ENCODE measurements around the gene PIGA. TPM values are rescaled to one million over a fixed set of nuclear protein-coding genes. Genes with fewer than 3 reads are reported as not detected.

The PIGA gene
- polyA plus RNA-seq, 3 donors = 14.4 to 20.4 (median 19.9) TPM

Other genes with a start within 250 kb of the PIGA start
- gene ASB9, start 65.4 kb downstream of the PIGA start, polyA plus RNA-seq (ENCODE audit: insufficient read length in 3 of 3) = 10 to 100 TPM; 12.7 to 15.4 (median 14.5) TPM
- not detected for gene ASB11, start 19.9 kb downstream of the PIGA start, polyA plus RNA-seq (ENCODE audit: insufficient read length in 3 of 3)
- under 1 TPM; 0.37 to 0.53 (median 0.39) TPM for gene VEGFD, start 48.9 kb upstream of the PIGA start, polyA plus RNA-seq (ENCODE audit: insufficient read length in 3 of 3)
- 1 to 10 TPM; 4.2 to 5.1 (median 4.6) TPM for gene PIR, start 157.8 kb upstream of the PIGA start, polyA plus RNA-seq (ENCODE audit: insufficient read length in 3 of 3)
- gene BMX, start 165.3 kb upstream of the PIGA start, polyA plus RNA-seq (ENCODE audit: insufficient read length in 3 of 3) = under 1 TPM; 0.21 to 0.80 (median 0.34) TPM